ENCODE results near the gene SMC4. TPM values are rescaled to one million over a fixed set of nuclear protein-coding genes. Genes with fewer than 3 reads are reported as not detected.

Gene SMC4
- polyA plus RNA-seq, 2 of the 4 experiments (the other 2 are of a cell fraction) = 121 to 139 TPM

- ATAC-seq (peak in 1 of 2 experiments; percentile 33; a peak in 1 of 6 replicates), FAIRE-seq (no peak), DNase-seq (ENCODE audit: low read depth in 1 of 2, low spot score in 1 of 2) (no peak)
- Histone ChIP-seq H3K27ac (no peak overlapping the region), H3K4me2 (no peak overlapping the region), H3K9me3 (peaks cover 30% of the 10 kb centered on the region), H3K4me1 (0 out of 3 replicates have a peak, but pooled peaks cover 4% of the 10 kb centered on the region), H3K4me3 (no peak overlapping the region)
- ChIA-PET POLR2A (no interaction called here), CTCF (no interaction called here)
- TF ChIP-seq ZNF302 (CRISPR knock-in tag; IDR thresholded peaks at IDR 0.05) = no peak
- TF ChIP-seq CBX2 (IDR thresholded peaks at IDR 0.05; ENCODE audit: borderline replicate concordance, low read depth) = no peak
- TF ChIP-seq PHF8 (IDR thresholded peaks at IDR 0.05; ENCODE audit: borderline replicate concordance, low read depth) = no peak
- TF ChIP-seq MYC (IDR thresholded peaks at IDR 0.05; ENCODE audit: borderline replicate concordance, low read length) = no peak
- TF ChIP-seq RARB (CRISPR knock-in tag; IDR thresholded peaks at IDR 0.05) = no peak
- no peak for TF ChIP-seq RFX5 (IDR thresholded peaks at IDR 0.05)
- TF ChIP-seq ZFP36 (IDR thresholded peaks at IDR 0.05; ENCODE audit: borderline replicate concordance, partially characterized antibody) = no peak
- no peak for TF ChIP-seq ZC3H11A (IDR thresholded peaks at IDR 0.05)
- no peak for TF ChIP-seq NFE2L2 (conservative IDR thresholded peaks at IDR 0.05; ENCODE audit: low read length)
- TF ChIP-seq CTCF (IDR thresholded peaks at IDR 0.05) = no peak
- no peak for TF ChIP-seq RNF2 (IDR thresholded peaks at IDR 0.05; ENCODE audit: borderline replicate concordance, low read depth)
- no peak for TF ChIP-seq NPAS2 (CRISPR knock-in tag; IDR thresholded peaks at IDR 0.05; ENCODE audit: borderline replicate concordance)
- TF ChIP-seq HDAC2 (IDR thresholded peaks at IDR 0.05) = no peak
- WGBS (ENCODE audit: missing lambda C conversion rate) = 5% methylated on average over 1 of the region's 1 CpG
Observed at GRCh38 chr3:160473221-160473620, 73.8 kb downstream of the SMC4 start.

GRCh38 chr3:160473978-160474377 is 74.5 kb downstream of the SMC4 start:
- Histone ChIP-seq H3K4me1 (0 out of 3 replicates have a peak, but pooled peaks cover 4% of the 10 kb centered on the region), H3K9me3 (peaks cover 30% of the 10 kb centered on the region), H3K27ac (no peak overlapping the region), H3K4me3 (no peak overlapping the region), H3K4me2 (no peak overlapping the region)
- no peak for FAIRE-seq
- peak in 1 of 2 experiments; percentile 34; a peak in 2 of 6 replicates for ATAC-seq
- CTCF ChIA-PET = interaction anchor here (0.8 kb wide), 1 partner anchor 14 kb away, joined by 3 read pairs; no protein-coding TSS in a partner anchor
- WGBS (ENCODE audit: missing lambda C conversion rate) = 60% methylated on average over 1 of the region's 1 CpG
- no peak for TF ChIP-seq HES2 (IDR thresholded peaks at IDR 0.05)
- no peak for TF ChIP-seq ZSCAN20 (CRISPR knock-in tag; IDR thresholded peaks at IDR 0.05)
- TF ChIP-seq RARB (CRISPR knock-in tag; IDR thresholded peaks at IDR 0.05) = no peak
- TF ChIP-seq HDAC2 (IDR thresholded peaks at IDR 0.05) = no peak
- no peak for TF ChIP-seq CBX8 (IDR thresholded peaks at IDR 0.05)
- no peak for TF ChIP-seq RFX5 (IDR thresholded peaks at IDR 0.05)
- no peak for TF ChIP-seq USF2 (IDR thresholded peaks at IDR 0.05)
- TF ChIP-seq JUNB (IDR thresholded peaks at IDR 0.05) = no peak
- TF ChIP-seq ZFP36 (IDR thresholded peaks at IDR 0.05; ENCODE audit: borderline replicate concordance, partially characterized antibody) = no peak
- no peak for TF ChIP-seq ELK1 (IDR thresholded peaks at IDR 0.05; ENCODE audit: low read depth, low read length)
- TF ChIP-seq MAFK (IDR thresholded peaks at IDR 0.05; ENCODE audit: partially characterized antibody) = no peak
- TF ChIP-seq NPAS2 (CRISPR knock-in tag; IDR thresholded peaks at IDR 0.05; ENCODE audit: borderline replicate concordance) = no peak
- TF ChIP-seq JUN (IDR thresholded peaks at IDR 0.05) = no peak
- TF ChIP-seq RAD21 (conservative IDR thresholded peaks at IDR 0.05 in 1 of 2, IDR thresholded peaks at IDR 0.05 in 1 of 2) = no peak
- POLR2A ChIA-PET = no interaction called here
- no peak for DNase-seq (ENCODE audit: low read depth in 1 of 2, low spot score in 1 of 2)
